GM19463 (cell line): ENCODE measurements around the gene SYT12.

Experiments
- ATAC-seq: cut with Tn5 transposase; IDR thresholded peaks from one replicate; pipeline ENCODE4 v1.9.1; 2021; ENCODE audit warnings: mild to moderate bottlenecking, moderate library complexity; ENCODE audit not compliant: unreplicated experiment

The SYT12 gene

GRCh38 chr11:67027483-67027930 lies 4.6 kb downstream of the SYT12 start:
- ATAC-seq: no peak

DNA sequence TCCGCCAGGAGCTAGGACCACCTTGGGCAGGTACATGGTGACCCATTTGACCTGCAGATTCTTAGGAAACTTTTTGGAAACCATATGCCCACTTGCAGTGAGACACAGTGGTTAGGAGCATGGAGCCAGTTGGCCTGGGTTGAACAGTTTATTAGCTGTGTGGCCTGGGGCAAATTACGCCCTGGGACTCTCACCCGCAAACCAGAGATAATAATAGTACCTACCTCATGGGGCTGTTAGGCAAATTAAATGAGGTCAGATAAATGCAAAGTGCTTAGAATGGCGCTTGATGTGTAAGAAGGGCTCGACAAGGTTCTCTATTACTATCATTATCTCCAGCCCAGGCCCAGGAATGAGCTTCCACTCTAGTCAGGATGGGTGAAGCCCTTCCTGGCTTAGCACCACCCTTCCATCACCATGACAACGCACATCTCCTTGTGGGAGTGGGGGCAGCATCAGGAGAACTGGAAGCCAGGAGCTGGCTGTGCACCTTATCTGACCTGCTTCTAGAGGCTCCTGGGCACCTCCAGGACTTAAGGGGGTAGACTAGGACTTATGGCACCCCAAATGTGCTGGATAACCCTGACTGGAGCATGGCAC lies 5.1 kb downstream of the SYT12 start:
- ATAC-seq: peak; percentile 75

GRCh38 chr11:67029146-67029545 lies 6.2 kb downstream of the SYT12 start:
- no peak for ATAC-seq

DNA sequence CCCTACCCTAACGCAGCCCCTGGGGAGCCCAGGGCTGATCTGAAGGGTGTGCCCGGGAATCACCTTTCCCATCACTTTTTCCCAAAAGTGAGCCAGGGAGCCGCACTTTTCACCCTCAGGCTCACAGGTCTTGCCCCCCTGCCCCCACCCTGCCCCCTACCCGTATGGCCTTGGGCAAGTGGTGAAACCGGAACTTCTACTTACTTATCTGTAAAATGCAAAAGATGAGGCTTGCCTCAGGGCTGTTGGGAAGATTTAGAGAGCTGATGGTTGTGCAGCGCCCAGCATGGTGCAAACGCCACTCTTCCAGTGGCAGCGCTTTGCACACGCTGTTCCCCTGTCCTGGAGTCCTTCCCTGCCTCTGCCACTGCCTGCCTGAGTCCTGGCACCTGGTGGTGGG lies 8.0 kb downstream of the SYT12 start:
- no peak for ATAC-seq

DNA sequence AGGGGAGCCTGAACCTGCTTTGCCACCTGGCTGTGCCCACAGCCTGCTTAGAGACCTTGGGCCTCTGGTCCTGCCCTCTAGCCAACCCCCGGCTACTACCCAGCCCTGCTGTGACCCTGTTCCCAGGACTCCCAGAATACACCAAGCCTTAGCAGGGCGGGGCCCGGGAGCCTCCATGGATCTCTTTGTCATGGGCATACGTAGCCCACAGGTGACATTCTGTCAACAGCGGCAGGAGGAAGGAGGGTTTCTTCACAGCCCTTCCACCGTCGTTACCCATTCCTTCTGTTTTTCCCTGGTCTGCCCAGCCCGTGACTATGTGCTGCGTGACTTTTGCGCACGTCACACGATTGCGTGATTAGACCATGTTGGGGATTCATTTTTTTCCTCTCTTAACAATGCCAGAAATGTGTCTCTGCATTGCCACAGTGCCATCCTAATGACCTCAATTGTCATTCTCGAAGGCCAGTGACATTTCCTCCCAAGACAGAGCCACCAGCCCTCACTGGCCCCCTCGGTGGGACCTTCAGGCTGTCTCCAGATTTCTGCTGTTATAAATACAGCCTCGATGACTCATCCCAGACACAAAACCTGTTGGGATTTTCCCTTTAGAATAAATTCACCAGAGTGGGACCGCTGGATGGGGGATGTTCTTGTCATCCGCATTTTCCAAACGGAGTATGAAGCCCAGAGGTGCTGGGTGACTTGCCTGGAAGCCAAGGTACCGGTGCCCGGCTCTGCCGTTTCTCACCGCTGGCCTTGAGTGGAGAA lies 9.0 kb downstream of the SYT12 start:
- ATAC-seq: no peak

GRCh38 chr11:67032830-67033551 lies 10.1 kb downstream of the SYT12 start:
- ATAC-seq: no peak

GRCh38 chr11:67033661-67034166 lies 10.8 kb downstream of the SYT12 start:
- ATAC-seq: no peak

DNA sequence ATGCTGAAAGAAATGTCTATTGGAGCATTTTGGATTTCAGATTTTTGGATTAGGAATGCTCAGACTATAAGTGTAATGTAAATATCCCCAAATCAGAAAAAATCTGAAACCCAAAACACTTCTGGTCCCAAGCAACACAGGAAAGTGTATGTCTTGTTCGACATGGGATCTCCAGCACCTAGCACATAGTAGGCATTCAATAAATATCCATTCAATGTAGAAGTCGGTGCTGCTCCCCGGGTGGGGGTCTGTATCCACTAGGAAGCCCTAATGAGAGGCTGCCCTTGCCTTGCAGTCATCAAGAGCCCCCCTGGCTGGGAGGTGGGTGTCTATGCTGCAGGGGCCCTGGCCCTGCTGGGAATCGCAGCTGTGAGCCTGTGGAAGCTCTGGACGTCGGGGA lies 11.4 kb downstream of the SYT12 start:
- no peak for ATAC-seq

GRCh38 chr11:67040147-67040546 lies 17.2 kb downstream of the SYT12 start:
- ATAC-seq: no peak

DNA sequence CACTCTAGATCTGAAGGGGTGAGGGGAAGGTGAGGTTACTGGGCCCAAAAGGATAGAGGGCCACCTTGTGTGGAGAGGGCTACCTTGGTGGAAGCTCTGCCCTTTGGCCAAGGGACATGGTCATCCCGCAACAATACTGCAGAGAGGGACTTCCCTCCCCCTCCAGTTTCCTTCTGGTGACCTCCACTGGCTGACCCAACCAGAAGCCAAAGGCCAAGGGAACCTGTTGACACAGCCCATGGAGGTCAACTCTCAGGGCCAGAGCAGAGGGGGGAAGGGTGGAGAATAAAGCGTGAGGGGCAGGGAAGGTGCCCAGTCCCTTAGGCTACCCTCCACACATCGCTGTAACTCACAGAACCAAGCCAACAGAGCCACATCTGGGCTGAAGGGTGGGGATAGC lies 18.7 kb downstream of the SYT12 start:
- ATAC-seq: no peak

GRCh38 chr11:67043572-67044349 lies 20.8 kb downstream of the SYT12 start:
- no peak for ATAC-seq

- no peak for ATAC-seq
Observed at GRCh38 chr11:67044496-67044895, 21.6 kb downstream of the SYT12 start.

GRCh38 chr11:67045314-67045713 lies 22.4 kb downstream of the SYT12 start:
- no peak for ATAC-seq

- ATAC-seq: no peak
Observed at GRCh38 chr11:67048515-67049130, 25.7 kb downstream of the SYT12 start.

- no peak for ATAC-seq
Observed at GRCh38 chr11:67050139-67050538, 27.2 kb downstream of the SYT12 start.

- no peak for ATAC-seq
Observed at GRCh38 chr11:67051180-67051893, 28.4 kb downstream of the SYT12 start.

GRCh38 chr11:67051945-67052488 lies 29.1 kb downstream of the SYT12 start:
- ATAC-seq: no peak

- ATAC-seq: no peak
Observed at GRCh38 chr11:67052891-67053290, 30.0 kb downstream of the SYT12 start.

DNA sequence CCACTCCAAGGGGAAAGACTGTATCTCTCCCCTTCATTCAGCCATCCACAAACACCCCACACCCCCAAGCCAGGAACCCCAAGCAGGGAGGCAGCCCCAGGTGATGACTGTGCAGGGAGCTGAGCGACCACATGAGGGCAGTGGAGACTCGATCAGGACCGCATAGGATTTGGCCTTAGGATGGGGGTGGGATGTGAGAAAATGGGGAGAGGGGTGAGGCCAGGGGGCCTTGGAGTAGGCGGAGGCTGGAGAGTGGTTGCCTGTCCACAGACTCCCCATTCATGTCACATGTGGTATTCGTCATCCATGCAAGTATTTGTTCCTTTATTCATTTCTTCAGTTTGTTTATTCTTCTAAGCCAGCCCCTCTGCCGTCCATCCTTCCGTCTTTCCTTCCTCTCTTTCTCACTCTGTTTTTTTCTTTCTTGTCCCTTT lies 31.0 kb downstream of the SYT12 start:
- no peak for ATAC-seq
